HL-60 (cell line): ENCODE results near the gene PDCL3.

ENCODE experiments used
- DNase-seq, 2 experiments: peaks; one replicate each; pipeline ENCODE4 v3.0.0-alpha.2; 2010 to 2020; ENCODE audit warnings: low read depth in 1 of 2, low spot score in 1 of 2
- H3K27ac ChIP-seq: fragments of 250-450 bp; sonication (Bioruptor Pico); replicated peaks from 2 replicates; pipeline ENCODE4 v1.5.1; 2020; ENCODE audit warnings: mild to moderate bottlenecking, moderate library complexity
- H3K27me3 ChIP-seq: fragments of 250-450 bp; sonication (Bioruptor Pico); 2 replicates; pipeline ENCODE4 v1.5.1; 2021; ENCODE audit warnings: mild to moderate bottlenecking, moderate library complexity; ENCODE audit not compliant: insufficient read depth, poor library complexity, severe bottlenecking
- H3K4me3 ChIP-seq: replicated peaks from 2 replicates; pipeline ENCODE4 v1.5.1; 2011; ENCODE audit warnings: mild to moderate bottlenecking, control low read depth, low read length; ENCODE audit not compliant: insufficient read depth
- CTCF ChIP-seq: IDR thresholded peaks from one replicate; pipeline ENCODE4 v1.5.1; 2011; ENCODE audit warnings: low read length, control low read depth, inconsistent platforms; ENCODE audit not compliant: insufficient read depth
- GABPA ChIP-seq: IDR thresholded peaks from 2 replicates; pipeline ENCODE4 v1.6.1; 2012; ENCODE audit warnings: low read depth
- POLR2AphosphoS5 ChIP-seq: IDR thresholded peaks from 2 replicates; pipeline ENCODE4 v1.6.1; 2012; ENCODE audit warnings: low read depth
- REST ChIP-seq: IDR thresholded peaks from 2 replicates; pipeline ENCODE4 v1.6.1; 2012; ENCODE audit warnings: low read depth; ENCODE audit not compliant: insufficient replicate concordance
- SPI1 ChIP-seq: IDR thresholded peaks from 2 replicates; pipeline ENCODE4 v1.6.1; 2012; ENCODE audit warnings: low read depth, mild to moderate bottlenecking, borderline replicate concordance

The PDCL3 gene

GRCh38 chr2:100518801-100519200, 44.0 kb upstream of the PDCL3 start:
- H3K27ac ChIP-seq = no peak overlapping the region
- TF ChIP-seq SPI1 (no peak), POLR2AphosphoS5 (no peak), CTCF (no peak), GABPA (no peak), REST (no peak)
- no peak for DNase-seq
- no peaks in the 10 kb centered on the region for H3K27me3 ChIP-seq
- H3K4me3 ChIP-seq = no peak overlapping the region

GRCh38 chr2:100520224-100520623, 42.6 kb upstream of the PDCL3 start:
- no peak for TF ChIP-seq SPI1
- no peak for TF ChIP-seq GABPA
- TF ChIP-seq REST = no peak
- TF ChIP-seq CTCF = no peak
- no peak for TF ChIP-seq POLR2AphosphoS5
- DNase-seq = no peak
- no peak overlapping the region for H3K4me3 ChIP-seq
- H3K27ac ChIP-seq = no peak overlapping the region
- H3K27me3 ChIP-seq = no peaks in the 10 kb centered on the region

GRCh38 chr2:100522430-100522829, 40.4 kb upstream of the PDCL3 start:
- no peak for DNase-seq
- no peak overlapping the region for H3K4me3 ChIP-seq
- H3K27ac ChIP-seq = no peak overlapping the region
- TF ChIP-seq REST (no peak), GABPA (no peak), CTCF (no peak), POLR2AphosphoS5 (no peak), SPI1 (no peak)
- no peaks in the 10 kb centered on the region for H3K27me3 ChIP-seq
